ENCODE data around the gene B4GALT1.
A peak's percentile ranks its signal among the peaks of the same experiment; 100 is the strongest.

The B4GALT1 gene

GRCh38 chr9:33139421-33140228 lies 27.5 kb downstream of the B4GALT1 start:
- DNase-seq: no peak

GRCh38 chr9:33138768-33139167 lies 28.4 kb downstream of the B4GALT1 start:
- DNase-seq: no peak

- DNase-seq: no peak
Measured at GRCh38 chr9:33137781-33138264, 29.3 kb downstream of the B4GALT1 start.

GRCh38 chr9:33136721-33137670 lies 30.1 kb downstream of the B4GALT1 start:
- no peak for DNase-seq

DNA sequence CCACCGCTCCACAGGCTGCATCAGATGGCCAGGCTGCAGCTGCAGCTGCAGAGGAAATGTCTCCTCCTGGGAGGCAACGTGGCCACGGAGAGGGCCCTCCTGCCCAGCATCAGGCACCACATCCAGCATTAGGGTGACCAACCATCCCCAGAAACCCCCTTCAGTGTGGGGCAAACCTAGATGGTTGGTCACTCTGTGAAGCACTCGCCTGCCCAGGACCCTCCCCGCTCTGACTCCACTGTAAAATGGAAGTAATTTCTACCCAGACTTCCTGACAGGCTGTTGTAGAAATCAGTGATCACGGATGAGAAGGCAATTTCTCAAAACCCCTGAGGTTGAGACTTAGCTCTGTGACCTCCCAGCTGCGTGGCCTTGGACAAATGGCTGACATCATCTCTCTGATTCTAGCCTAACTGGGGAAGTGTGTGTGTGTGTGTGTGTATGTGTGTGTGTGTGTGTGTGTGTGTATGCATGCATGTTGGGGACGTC lies 31.6 kb downstream of the B4GALT1 start:
- peak; percentile 68 for DNase-seq

GRCh38 chr9:33135031-33135461 lies 32.1 kb downstream of the B4GALT1 start:
- no peak for DNase-seq

GRCh38 chr9:33133186-33133585 lies 34.0 kb downstream of the B4GALT1 start:
- no peak for DNase-seq

- DNase-seq: no peak
Measured at GRCh38 chr9:33131790-33132772, 35.1 kb downstream of the B4GALT1 start.

GRCh38 chr9:33130961-33131789 lies 36.0 kb downstream of the B4GALT1 start:
- DNase-seq: no peak

DNA sequence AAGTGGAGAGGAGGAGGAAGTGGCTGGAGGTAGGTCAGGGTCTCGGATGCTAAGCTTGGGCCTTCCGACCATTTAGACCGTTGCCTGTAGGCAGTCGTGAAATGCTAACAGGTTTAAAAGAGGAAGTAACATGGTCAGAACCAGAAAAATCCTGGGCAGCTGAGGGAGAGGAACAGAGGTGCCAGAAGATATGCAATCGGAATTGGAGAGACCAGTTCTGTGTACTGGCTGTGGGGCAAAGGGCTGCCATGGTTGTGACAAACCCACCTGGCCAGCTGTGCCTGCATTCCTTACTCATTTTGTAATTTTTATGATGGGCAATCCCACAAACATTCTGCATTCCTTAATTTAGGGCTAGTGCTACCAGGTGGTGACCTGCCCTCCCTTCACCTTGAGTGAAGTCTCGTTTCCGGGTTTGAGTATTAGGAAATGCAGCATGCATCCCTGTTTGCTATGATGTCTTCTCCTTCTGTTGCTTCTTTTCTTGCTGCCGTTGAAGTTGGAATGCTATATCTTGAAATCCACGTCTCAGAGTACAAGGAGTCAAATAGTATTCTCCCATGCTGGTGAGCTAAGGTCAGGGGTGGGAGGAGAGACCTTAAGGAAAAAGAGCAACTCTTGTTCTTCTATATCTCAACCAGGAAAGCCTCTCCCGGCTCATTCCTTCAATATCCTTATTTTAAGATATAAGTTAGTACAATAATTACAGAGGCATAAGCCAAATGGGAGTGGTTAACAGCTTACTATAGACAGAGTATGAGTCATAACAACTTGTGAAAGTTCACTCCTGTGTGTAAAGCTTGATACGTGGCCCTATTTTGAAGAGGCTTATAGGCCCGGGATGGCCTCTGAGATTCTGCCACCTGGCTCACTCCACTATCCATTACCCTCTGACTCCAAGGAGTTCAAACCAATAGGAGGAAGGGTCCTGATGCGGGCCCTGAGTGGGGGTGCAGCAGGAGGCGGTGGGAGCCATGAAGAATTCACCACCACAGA lies 37.0 kb downstream of the B4GALT1 start:
- DNase-seq: peak; percentile 74

DNA sequence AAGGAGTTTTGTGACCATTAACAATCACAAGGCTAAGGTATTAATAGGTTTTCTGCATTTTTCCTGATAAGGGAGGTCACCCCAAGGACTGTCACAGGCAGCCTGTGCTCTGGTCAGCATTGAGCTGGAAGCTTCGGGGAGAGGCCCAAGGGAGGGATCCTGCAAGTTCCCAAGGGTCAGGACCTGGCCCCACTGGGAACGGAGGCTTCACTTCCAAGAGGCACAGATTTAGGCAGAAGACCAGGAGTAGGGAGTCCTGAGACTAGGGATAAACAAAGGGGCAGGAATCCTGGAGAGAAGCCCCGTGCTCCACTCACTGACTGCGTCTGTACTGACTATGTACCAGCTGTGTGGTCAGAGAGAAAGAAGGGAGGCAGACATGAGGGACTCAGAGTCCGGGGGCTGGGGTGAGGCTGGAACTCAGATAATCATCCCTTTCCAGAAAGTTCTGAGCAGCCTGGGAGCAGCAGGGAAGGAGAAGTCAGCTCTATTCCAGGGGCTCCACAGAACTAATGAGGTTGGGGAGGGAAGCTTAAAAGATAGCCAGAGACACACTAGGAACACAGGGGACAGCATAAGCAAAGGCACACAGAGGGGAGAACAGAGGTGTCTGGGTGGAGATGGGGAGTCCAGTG lies 37.8 kb downstream of the B4GALT1 start:
- DNase-seq: no peak

DNA sequence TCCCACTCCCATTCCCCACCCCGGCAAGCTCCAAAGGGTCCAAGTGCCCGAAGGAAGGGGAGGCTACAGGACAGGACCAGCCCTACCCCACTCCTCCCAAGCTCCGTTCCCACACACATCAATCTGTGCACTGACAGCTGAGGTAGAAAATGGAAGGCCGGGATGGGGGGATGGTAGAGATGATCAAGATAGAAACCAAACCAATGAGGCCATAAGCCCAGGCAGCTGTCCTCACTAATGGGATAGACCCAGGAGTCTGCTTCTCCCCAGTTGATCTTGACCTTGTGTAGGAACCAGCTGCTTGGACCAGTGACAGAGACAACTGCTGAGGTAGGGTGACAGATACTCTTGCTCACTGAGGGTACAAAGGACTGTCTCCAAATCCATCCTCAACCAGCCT lies 38.6 kb downstream of the B4GALT1 start:
- DNase-seq: no peak

DNA sequence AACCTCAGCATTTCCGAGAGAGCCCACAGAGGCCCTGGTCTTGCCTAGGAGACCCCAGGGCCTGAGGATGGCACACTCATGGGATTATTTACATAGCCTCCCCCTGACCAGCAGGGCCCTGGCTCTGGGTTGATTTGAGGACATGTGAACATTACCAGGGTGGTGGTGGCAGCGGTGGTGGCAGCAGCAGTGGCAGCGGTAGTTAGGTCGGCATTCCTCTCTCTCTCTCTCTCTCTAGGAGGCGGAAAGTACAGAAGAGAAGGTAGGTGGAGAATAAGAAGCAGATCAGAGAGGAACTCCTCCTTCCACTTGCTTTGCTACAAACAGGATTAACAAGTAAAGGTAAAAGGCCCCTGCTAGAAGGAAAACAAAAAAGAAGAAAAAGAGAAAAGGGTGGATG lies 39.3 kb downstream of the B4GALT1 start:
- no peak for DNase-seq

GRCh38 chr9:33125871-33126823 lies 41.0 kb downstream of the B4GALT1 start:
- peak; percentile 74 for DNase-seq

DNA sequence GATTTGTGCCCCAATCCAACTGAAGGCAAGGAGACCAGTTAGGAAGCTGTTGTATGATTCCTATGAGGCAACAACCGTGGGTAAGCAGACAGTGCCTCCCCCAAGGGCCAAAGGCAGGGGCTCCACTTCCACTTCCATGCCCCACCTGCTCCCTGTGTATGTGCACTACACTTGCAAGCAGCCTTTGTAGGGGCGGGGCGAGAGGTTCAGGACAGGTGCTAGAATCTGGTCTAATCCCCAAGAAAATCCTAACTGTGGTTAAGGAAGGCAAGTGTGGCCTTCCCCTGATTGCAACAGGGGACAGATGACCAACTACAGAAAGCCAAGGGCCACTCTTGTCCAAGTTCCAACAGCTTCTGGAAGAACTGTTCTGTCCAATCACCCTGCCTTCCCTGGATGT lies 41.7 kb downstream of the B4GALT1 start:
- DNase-seq: peak; percentile 42

- DNase-seq: no peak
Measured at GRCh38 chr9:33124751-33125381, 42.3 kb downstream of the B4GALT1 start.

GRCh38 chr9:33124046-33124445 lies 43.1 kb downstream of the B4GALT1 start:
- no peak for DNase-seq

All from inflammatory macrophage treated with lipopolysaccharide for 4 hours (primary cell).